ENCODE results near the gene OSBPL6.
"Not testable (repeated sequence)": the region's sequence is repeated elsewhere in the genome, so short reads cannot be mapped to it uniquely, and the experiment has no call there.

Gene OSBPL6

GRCh38 chr2:178315078-178315477 lies 120.8 kb downstream of the OSBPL6 start:
- DNase-seq: no peak

DNA sequence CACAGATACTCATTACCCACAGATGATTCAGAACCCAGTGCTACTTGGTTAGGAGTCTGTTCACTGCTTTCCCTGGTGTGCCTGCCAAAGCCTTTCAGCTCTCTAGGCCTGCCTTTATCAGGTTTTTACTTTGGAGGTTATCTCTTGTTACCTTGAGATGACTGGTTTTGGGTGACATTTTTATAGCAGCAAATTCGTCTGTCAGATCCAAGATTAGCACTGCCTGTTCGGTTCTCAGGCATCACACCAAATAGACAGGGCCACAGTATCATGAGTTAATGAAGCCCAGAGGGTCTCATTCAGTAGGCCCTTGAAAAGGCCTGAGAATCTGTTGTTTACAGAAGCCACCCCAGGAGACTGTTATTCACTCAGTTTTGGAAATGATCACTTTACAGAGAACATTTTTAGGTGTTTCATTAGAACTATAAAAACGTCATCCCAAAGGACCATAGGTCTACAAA lies 121.2 kb downstream of the OSBPL6 start:
- DNase-seq: peak; percentile 38

- DNase-seq: no peak
Observed at GRCh38 chr2:178317811-178318210, 123.5 kb downstream of the OSBPL6 start.

DNA sequence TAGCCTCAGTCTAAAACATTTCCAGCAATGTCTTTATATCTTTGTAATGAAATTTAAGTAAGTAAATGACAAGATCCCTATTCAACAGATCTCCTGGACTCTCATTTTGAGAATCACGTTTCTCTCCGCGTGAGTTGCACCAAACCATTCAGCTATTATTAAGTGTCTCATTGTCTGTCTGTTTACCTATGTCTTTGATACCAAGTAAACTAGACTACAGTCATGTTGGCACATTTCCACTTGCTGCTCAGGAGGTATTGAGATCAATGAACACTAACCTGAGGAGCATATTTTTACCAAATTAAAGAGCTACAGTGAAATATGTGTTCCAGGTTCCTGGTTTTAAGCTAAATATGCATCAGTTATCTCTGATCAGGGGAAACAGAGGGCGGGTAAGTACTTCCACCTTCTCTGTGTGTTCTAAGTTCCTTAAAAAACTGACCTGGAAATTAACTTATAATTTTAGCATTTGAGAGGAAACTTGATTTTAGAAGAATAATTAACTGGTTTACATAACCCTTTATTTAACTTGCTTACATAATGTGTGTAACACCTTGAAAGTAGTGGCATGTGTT lies 125.8 kb downstream of the OSBPL6 start:
- DNase-seq: peak; percentile 21

DNA sequence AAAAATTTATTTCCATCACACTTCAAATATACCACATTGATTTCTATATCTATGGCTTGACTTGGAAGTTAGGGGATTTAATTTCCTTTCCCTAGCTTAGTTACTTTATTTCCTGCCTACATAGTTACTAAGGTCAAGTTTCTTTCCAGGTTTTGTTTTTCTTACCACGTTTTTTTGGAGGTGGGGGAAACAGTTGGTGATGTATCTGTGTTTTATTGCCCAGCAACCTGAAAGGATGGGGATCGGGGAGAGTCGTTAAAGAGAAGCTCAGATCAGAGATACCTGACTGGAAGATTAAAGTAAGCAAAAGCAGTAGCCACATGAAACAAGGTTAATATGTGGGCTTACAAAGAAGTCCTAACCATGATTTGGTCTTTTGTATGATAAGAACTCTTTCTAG lies 127.8 kb downstream of the OSBPL6 start:
- DNase-seq: no peak

DNA sequence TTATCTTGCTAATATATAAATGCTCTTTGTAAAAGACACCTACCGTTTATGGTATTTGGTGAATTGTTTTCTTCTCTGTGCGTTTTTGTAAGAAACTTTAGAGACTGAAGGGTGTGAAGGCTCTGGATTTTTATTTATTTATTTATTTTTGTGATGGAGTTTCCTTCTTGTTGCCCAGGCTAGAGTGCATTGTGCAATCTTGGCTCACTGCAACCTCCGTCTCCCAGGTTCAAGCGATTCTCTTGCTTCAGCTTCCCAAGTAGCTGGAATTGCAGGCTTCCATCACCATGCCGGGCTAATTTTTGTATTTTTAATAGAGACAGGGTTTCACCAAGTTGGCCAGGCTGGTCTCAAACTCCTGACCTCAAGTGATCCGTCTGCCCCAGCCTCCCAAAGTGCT lies 129.0 kb downstream of the OSBPL6 start:
- not testable (repeated sequence) for DNase-seq

GRCh38 chr2:178324077-178324476 lies 129.8 kb downstream of the OSBPL6 start:
- DNase-seq: no peak

- no peak for DNase-seq
Observed at GRCh38 chr2:178325268-178325667, 131.0 kb downstream of the OSBPL6 start.

GRCh38 chr2:178327516-178327915 lies 133.2 kb downstream of the OSBPL6 start:
- no peak for DNase-seq

DNA sequence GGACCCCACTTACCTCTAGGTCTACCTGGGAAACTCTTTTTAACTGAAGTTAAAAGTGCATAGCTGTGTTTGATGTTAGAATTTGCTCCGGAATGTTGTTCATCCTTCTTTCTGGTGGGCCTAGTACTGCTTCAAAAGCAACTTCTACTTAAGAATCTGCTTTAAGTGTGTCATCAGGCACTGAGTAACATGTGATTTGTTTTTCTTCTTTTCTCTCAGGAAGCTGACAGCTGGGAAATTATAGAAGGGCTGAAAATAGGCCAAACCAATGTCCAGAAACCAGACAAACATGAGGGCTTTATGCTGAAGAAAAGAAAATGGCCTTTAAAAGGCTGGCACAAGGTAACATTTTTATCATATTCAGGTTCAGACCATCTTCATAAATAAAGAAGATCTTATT lies 133.7 kb downstream of the OSBPL6 start:
- no peak for DNase-seq

- no peak for DNase-seq
Observed at GRCh38 chr2:178330175-178331017, 136.1 kb downstream of the OSBPL6 start.

- DNase-seq: no peak
Observed at GRCh38 chr2:178331474-178332432, 137.4 kb downstream of the OSBPL6 start.

DNA sequence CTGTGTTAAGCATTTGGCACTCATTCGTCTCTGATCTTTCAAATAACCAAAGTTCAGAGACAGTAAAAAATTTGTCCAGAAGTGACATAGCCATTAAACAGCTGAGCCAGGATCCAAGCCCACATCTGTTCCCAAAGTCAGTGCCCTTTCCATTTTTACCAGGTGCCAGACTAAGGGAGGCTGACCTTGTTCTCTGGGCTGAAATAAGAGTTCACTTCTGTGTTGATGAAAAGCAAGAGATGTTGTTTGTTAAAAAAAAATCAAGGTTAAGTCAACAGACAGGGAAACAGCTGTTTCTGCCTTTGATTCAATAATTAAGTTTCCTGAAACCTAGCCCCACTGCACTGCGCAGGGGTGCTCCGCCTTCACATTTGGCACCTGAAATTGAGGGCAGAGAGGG lies 139.5 kb downstream of the OSBPL6 start:
- no peak for DNase-seq

DNA sequence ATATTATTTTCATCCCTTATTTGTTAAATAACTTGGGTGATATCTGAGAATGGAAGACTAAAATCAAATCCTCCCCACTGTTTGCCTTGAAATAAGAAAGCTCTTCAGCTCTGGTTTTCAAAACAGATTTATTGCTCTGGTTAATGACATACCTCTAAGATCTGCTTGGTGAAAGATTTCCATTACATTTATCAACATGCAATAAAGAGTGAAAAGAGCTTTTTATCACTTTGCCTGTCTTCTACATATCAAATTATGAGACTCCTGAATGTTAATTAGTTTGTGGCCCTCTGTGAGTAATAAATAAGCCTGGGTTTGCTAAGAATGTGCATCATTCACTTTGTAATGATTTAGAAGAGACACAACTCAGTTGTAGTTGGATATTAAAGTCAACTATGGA lies 140.9 kb downstream of the OSBPL6 start:
- DNase-seq: no peak

DNA sequence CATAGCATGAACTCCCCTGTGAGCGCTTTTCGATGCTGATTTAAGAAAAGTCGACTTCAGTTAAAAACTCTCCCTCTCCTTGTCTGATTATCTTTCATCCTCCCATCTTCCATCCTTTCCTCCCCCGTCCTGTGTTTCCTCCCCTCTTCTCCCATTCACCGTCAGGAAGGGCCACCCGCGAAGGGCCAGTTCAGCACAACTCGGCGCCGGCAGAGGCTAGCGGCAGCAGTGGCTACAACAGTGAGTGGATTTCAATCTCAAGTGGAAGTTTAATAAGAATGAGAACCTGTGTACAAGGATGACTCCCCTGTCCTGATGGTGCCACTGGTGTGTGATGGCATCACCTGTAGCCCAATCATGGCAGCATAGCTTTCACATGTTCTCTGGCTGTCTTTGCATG lies 149.8 kb downstream of the OSBPL6 start:
- DNase-seq: no peak

DNA sequence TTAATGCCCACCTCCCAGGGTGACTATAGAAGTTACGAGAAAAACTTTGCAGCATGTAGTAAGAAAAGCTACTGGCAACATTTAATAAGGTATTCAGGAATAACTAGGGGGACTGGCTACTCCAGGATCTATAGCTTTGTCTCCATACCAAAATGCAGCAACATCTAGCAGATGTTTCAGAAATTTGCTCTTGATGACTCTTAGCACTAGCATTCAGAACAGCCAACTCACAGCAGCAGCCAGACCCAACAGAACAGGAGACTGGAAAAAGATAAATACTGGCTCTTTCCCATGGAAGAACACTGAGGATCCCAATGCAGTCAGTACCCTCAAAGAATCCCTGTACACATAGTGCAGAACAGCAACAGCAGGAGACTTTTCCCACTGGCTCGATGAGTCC lies 151.6 kb downstream of the OSBPL6 start:
- no peak for DNase-seq

DNA sequence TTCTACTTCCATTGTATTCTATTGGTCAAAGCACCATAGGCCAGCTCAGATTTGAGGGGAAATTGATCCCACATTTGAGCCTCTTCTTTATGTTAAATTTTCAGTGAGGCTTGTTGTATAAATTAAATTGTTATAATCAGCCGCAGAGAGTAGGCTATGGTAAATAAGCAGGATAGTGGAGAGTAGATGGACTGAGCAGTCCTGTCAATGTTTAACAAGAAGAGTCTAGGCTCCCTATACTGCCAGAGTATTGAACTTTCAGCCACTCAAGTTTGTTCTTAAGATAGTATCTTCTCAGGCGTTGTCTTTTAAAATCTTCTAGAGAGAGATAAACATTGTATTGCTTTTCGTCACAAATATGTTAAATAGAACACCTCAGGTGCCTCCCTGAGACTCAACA lies 155.7 kb downstream of the OSBPL6 start:
- DNase-seq: no peak

- not testable (repeated sequence) for DNase-seq
Observed at GRCh38 chr2:178357704-178358103, 163.4 kb downstream of the OSBPL6 start.

DNA sequence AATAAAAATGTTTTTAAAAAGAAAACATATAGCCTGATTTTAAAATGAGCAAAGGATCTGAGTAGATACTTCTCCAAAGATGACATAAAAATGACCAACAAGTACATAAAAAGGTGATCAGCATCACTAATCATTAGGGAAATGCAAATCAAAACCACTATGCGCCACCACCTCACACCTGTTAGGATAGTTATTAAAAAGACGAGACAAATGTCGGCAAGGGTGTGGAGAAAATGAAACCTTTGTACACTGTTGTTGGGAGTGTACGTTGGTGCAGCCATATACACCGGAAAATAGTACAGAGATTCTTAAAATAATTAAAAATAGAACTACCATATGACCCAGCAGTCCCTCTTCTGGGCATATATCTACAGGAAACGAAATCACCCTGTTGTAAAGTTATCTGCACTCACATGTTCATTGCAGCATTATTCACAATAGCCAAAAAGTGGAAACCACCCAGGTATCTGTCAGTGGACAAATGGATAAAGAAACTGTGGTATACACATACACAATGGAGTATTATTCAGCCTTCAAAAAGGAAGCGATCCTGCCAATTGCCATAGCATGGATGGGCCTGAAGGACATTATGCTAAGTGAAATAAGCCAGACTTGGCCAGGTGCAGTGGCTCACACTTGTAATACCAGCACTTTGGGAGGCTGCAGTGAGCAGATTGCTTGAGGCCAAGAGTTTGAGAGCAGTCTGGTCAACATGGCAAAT lies 165.0 kb downstream of the OSBPL6 start:
- no peak for DNase-seq

- no peak for DNase-seq
Observed at GRCh38 chr2:178361588-178361987, 167.3 kb downstream of the OSBPL6 start.

- DNase-seq: no peak
Observed at GRCh38 chr2:178363252-178363651, 168.9 kb downstream of the OSBPL6 start.

GRCh38 chr2:178365116-178365515 lies 170.8 kb downstream of the OSBPL6 start:
- no peak for DNase-seq

- DNase-seq: no peak
Observed at GRCh38 chr2:178366412-178366811, 172.1 kb downstream of the OSBPL6 start.

Data from hematopoietic multipotent progenitor cell treated with erythropoietin and hydrocortisone succinate and interleukin-3 and kit ligand, for 6 days (in vitro differentiated cells).